ENCODE data around the gene APEX2.
"Not testable (repeated sequence)": the region's sequence is repeated elsewhere in the genome, so short reads cannot be mapped to it uniquely, and the experiment has no call there.

The APEX2 gene

DNA sequence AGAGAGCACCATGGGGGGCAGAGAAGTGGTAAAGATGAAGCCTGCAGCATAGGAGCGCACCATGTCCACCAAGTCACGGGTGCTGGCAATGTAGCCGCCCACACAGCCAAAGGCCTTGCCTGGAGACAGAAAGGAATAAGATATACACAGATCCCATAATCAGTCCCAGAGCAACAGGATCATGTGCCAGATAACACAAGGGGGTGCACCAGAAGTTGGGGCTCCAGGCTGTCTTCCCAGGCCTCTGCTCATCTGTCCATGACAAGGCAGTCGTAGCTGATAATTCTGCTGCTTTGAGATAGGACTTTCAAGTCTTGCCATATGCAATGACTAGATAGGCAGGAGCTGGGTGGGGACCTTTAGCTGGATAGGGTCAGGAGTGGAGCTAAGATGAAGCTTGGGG, 14.7 kb downstream of the APEX2 start:
- DNase-seq: no peak

DNA sequence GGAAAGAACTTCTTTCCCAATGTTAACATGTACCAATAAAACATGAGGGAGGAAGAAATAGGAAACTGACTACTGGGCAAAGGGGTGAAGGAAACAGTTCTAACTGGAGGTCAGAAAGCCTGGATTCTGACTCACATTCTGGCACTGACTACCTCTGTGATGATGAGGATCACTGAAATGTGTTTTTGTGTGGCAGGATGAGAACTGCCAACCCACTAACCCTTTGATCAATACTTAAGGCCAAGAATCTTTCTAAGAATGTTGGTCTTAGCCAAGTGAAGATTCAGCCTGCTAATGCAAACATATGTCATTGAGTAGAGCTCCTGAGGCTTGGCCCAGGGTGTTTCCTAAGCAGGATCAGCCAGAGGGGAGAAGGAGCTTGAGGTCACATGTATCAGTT, 26.0 kb downstream of the APEX2 start:
- no peak for DNase-seq

DNA sequence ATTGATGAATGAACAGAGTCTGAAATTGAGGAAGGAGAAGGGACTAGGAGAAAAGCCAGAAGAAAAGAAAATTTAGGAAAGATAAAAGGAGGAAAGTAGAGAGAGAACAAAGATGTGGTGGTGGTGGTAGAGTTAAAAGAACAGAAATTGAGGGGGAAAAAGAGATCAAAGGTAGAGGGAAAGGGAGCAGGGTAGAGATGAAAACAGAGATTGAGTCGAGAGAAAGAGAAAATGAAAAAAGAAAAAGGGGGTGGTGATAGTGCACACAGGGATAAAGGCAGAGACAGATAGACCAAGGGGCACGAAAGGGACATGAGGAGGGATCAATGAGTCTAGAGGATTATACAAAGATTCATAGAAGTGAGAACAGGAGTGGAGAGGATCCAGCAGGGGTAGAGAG, 26.7 kb downstream of the APEX2 start:
- no peak for DNase-seq

DNA sequence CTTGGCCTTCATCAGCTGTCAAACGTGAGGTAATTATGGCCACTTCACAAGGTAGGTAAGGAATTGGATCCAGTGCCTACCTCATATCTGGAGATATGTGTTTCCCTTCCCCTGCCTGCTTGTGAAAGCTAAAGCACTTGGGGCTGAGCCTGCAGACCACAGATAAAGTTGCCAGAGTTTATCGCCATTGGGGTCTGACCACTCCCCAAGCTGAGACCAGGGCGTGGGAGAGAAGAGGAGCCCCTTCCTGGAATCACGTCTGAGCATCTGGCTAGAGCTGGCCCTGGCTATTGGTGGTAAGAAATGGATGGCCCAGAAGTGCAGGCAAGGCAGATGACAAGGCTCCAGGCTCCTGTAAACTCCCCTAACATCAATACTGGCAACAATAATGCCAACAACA, 27.9 kb downstream of the APEX2 start:
- DNase-seq: no peak

DNA sequence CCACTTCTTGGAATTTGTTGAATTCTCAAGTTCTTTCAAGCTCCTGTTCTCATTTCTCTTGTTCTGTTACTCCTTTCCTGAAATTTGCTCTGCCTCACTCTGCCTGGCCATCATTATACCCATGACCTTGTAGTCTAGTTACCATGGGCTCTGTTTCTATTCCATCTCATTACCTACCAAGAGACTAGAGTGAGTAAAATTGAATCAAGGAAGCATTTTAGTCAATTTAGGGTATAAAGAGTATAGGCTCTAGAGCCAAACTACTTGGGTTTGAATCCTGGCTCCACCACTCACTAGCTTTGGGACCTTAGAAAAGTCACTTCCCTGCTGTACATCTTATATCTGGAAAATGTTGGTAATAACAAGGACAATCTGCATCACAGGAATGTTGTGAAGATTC, 28.4 kb downstream of the APEX2 start:
- no peak for DNase-seq

DNA sequence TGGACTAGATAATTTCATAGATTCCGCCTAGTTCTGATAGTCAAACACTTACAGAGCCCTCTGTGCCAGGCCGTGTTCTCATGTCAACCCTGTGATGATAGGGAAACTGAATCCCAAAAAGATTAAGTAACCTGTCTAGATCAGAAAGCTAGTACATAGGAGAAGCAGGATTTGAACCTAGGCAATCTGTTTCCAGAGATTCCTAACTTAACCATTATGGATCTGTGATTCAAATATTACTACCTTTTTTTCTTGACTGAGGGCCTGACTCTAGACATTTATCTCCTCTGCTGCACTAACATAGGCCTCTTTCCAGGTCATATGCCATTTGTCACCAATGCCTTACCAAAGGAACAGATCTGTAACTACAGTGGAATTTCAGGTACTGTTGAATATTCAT, 29.1 kb downstream of the APEX2 start:
- no peak for DNase-seq

DNA sequence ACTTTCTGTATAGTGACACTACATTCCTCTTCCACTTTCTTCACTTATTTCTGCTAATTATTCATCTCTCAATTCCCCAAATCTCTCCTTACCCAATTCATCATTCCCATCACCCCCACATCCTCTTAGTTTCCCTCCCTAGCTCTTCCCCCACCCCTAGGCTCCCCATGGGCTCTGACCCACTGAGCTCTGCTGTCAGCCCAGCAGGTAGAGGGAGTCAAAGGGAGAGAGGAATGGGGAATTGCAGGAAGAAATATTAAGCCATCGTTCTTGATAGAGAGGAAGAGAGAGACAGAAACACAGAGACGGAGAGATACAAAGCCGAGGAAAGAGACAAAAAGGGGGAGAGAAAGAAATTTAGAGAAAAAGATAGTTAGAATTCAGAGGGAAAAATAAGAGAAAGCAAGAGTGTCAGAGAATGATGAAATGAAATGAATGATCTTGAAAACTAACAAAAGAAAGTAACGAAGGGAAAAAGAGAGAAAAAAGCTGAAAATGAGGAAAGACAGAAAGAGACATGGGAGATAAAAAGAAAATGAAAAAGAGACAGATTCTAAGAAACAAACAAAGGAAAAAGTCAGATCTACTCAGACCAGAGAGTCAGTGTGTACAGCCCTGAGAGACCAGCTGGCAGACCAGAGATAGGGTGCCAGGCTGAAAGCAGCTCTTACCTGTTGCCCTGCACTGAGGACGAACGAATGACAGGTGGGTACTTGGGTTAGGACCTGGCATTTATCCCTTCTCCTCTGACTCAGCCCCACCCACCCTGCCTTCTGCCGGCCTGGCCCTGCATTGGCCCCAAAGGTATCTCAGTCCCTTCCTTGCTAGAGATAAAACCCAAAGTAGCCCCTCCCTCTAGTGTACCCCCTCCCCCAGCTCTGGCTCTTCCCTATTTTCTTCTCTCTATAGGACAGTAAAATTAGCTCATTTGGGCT, 30.4 kb downstream of the APEX2 start, which contains the start of gene ALAS2:
Gene ALAS2 (minus strand): TSS at position 707 of the 935 bp plus-strand sequence. CDS start 4,977 bp downstream, outside the sequence.
- DNase-seq: no peak

DNA sequence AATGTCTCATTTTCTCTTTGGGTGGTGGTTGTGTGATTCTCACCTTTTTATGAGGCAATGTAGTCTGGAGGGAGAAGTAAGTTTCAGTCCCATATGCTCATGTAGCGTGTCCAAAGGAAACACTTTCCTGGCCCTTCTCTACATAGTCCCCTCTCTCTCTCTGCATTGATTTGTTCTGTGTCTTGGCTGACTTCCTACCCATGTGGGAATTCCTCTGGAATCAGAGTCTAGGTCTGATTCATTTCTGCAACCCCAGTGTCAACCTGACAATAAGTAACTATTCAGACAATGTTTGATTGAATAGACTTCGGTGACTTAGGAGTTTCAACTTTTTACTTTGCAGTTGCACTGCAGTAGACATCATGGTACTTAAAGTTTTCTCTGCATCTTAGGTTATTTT, 33.3 kb downstream of the APEX2 start:
- DNase-seq: no peak

DNA sequence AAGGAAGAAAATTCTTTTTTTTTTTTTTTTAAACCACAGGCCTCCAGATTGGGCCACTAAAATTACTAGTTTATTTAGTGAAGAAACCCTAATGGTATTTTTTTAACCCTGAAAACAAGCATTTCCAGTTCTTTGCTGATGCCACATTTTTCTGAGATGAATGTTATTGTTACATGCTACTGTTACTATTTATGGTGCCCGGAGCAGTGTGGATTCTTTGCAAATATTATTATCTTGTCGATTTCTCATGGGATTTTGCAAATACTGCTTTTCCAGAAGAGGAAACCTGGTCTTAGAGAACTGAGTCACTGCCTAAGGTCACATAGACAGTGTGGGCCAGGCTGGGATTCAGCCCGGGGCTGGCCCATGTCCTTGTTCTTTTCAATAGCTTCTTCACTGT, 39.3 kb downstream of the APEX2 start:
- DNase-seq: no peak

DNA sequence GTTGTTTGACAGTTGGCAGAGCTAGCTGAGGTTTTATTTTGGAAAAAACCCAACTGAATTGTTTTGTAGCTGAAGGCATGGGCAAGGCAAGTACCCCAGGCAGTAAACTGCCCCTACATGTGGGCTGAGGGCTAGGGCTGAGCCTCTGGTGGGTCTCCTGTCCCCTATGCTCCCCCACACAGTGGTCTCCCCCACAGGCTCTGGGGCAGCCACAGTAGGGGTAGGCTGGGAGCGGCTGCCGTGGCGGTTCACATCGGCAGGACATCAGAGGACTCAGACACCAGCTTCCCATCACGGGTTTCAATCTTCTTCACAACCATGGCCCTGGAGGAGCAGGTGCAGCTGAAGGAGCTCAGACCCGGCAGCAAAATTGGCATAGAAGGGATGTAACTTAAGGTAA, 41.4 kb downstream of the APEX2 start:
- no peak for DNase-seq

DNA sequence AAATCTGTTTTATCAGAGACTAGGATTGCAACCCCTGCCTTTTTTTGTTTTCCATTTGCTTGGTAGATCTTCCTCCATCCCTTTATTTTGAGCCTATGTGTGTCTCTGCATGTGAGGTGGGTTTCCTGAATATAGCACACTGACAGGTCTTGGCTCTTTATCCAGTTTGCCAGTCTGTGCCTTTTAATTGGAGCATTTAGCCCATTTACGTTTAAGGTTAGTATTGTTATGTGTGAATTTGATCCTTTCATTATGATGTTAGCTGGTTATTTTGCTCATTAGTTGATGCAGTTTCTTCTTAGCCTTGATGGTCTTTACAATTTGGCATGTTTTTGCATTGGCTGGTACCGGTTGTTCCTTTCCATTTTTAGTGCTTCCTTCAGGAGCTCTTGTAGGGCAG, 50.4 kb downstream of the APEX2 start:
- DNase-seq: not testable (repeated sequence)

DNA sequence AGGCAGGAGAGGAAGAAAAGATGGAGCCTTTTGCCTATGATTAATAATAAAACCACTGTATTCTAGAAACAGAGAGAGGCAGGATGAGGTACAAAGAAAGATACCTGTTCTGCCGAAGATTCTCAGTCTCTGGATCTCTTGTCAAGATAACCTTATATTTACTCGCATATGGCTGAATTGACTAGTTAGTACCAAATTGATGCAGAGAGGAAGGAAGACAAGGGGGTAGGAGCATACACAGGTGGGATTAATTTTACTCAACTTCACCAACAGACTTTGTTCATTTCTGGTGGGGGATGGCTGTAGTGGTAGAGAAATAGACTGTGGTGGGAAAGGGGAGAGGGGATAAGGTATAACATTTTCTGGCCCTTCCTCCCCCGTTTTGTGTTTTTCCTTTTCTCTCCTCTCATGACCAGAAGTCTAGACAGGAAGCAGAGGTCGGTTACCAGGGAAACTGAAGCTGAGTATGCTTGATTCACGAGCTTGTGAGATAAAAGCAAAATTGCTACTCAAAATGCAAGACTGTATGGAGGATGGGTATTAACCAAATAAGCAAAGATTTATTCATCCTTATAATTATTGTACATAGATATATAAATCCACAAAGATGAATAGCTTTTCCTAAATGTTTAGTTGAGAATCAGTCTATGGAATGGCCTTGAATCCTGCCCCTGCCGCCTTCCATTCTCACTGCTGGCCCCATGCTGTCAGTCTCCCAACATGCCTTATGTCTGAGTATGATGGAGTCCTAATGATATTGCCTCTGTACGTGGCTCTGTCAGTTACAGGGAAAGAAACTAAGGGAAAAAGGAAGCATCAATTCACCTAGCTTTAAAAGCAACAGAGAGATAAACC, 56.9 kb downstream of the APEX2 start:
- DNase-seq: peak; percentile 61

DNA sequence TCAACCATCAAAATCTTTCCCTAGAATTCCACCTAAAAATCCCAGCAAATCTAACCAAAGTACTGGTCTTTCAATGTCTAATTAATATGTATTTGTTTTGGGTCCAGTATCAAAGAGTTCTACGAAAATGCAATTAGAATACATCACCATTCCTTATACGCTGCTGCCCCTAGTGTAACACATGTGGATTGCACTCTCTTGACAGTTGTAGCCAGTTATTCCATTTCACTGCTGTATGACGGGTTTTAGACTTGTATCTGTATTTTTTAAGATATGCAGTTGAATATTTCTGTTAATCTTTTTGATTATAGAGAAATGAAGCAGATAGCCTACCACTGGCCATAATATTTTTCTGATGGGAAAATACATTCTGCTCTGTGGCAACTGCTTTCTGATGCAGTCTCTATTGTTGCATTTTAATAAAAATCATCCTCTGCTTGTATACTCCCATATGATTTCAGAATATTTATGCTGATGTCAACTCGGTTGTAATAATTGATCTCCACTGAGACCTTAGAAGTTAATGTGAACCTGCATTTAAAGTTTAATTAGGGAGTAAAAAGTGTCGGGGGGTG, 57.6 kb downstream of the APEX2 start:
- DNase-seq: peak; percentile 61
